Thyroid gland (tissue), 4 donors: ENCODE results near the gene TTLL5.

Source experiments
- CTCF ChIP-seq, 6 experiments: fragments of 200-600 bp in 3 of 6; fragments of 450-650 bp in 3 of 6; sonication (generic) in 3 of 6; IDR thresholded peaks; one replicate each; pipeline ENCODE4 v1.5.1; 2016 to 2019; ENCODE audit warnings: antibody characterized with exemption in 6 of 6, mild to moderate bottlenecking in 2 of 6, inconsistent platforms in 1 of 6, moderate library complexity in 1 of 6
- POLR2A ChIP-seq, 2 donors: fragments of 450-650 bp; IDR thresholded peaks; one replicate each; pipeline ENCODE4 v1.6.1; 2017; ENCODE audit warnings: antibody characterized with exemption in 2 of 2, mild to moderate bottlenecking in 2 of 2, moderate library complexity in 1 of 2

- TF ChIP-seq CTCF (IDR thresholded peaks at IDR 0.05) (no peak), POLR2A (IDR thresholded peaks at IDR 0.05) (no peak)
These were observed 87.3 kb downstream of the TTLL5 start for GRCh38 chr14:75748336-75748735.
